Measurements from ENCODE around the gene SOS2.

SOS2 gene

DNA sequence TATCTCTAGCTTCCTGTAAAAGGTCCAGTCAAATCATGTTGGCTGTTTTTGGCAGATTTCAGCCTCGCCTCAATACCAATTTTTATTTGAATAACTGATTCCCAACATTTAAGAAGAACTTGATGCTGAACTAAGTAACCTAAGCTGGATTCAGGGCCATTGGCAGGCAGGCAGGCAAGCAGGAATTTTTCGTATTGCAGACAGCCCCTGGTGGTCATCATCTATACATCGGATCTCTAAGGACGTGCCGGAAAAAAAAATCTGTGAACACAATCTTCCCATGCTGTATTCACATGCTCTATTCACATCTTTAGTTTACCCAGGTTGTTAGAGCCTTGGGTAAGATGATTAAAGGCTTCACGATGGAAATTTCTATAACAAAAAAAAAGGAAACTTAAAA lies 122.0 kb downstream of the SOS2 start:
- Histone ChIP-seq H3K9me3 (ENCODE audit: severe bottlenecking) (no peaks in the 10 kb centered on the region), H3K4me3 (ENCODE audit: severe bottlenecking) (no peak overlapping the region), H3K27me3 (ENCODE audit: insufficient read depth, poor library complexity, severe bottlenecking) (no peaks in the 10 kb centered on the region), H3K27ac (ENCODE audit: poor library complexity, severe bottlenecking) (no peak overlapping the region), H3K36me3 (ENCODE audit: low read depth) (peaks cover 59% of the 10 kb centered on the region), H3K4me1 (ENCODE audit: insufficient read depth, poor library complexity, severe bottlenecking) (peaks cover 3% of the 10 kb centered on the region)
- DNase-seq (ENCODE audit: low spot score) (no peak), ATAC-seq (ENCODE audit: low read depth) (no peak)
- TF ChIP-seq, protein P1, sequence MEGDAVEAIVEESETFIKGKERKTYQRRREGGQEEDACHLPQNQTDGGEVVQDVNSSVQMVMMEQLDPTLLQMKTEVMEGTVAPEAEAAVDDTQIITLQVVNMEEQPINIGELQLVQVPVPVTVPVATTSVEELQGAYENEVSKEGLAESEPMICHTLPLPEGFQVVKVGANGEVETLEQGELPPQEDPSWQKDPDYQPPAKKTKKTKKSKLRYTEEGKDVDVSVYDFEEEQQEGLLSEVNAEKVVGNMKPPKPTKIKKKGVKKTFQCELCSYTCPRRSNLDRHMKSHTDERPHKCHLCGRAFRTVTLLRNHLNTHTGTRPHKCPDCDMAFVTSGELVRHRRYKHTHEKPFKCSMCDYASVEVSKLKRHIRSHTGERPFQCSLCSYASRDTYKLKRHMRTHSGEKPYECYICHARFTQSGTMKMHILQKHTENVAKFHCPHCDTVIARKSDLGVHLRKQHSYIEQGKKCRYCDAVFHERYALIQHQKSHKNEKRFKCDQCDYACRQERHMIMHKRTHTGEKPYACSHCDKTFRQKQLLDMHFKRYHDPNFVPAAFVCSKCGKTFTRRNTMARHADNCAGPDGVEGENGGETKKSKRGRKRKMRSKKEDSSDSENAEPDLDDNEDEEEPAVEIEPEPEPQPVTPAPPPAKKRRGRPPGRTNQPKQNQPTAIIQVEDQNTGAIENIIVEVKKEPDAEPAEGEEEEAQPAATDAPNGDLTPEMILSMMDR (IDR thresholded peaks at IDR 0.05; ENCODE audit: poor library complexity, severe bottlenecking) = peak; percentile 30

DNA sequence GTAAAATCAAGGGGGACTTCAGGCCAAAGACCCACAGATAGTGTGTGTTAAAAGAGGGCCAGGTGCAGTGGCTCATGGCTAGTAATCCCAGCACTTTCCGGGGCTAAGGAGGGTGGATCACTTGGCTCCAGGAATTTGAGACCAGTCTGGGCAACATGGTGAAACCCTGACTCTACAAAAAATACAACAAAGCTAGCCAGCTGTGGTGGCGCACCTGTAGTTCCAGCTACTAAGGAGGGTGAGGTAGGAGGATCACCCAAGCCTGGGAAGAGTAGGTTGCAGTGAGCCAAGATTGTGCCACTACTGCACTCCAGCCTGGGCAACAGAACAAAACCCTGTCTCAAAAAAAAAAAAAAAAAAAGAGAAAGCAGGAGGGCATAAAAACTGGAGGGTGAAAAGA lies 123.5 kb downstream of the SOS2 start:
- Histone ChIP-seq H3K4me3 (ENCODE audit: severe bottlenecking) (no peak overlapping the region), H3K36me3 (ENCODE audit: low read depth) (peaks cover 47% of the 10 kb centered on the region), H3K27me3 (ENCODE audit: insufficient read depth, poor library complexity, severe bottlenecking) (no peaks in the 10 kb centered on the region), H3K27ac (ENCODE audit: poor library complexity, severe bottlenecking) (no peak overlapping the region), H3K9me3 (ENCODE audit: severe bottlenecking) (no peaks in the 10 kb centered on the region), H3K4me1 (ENCODE audit: insufficient read depth, poor library complexity, severe bottlenecking) (peaks cover 3% of the 10 kb centered on the region)
- ATAC-seq (ENCODE audit: low read depth) (no peak), DNase-seq (ENCODE audit: low spot score) (no peak)
- TF ChIP-seq, protein P1 (IDR thresholded peaks at IDR 0.05; ENCODE audit: poor library complexity, severe bottlenecking) = no peak

DNA sequence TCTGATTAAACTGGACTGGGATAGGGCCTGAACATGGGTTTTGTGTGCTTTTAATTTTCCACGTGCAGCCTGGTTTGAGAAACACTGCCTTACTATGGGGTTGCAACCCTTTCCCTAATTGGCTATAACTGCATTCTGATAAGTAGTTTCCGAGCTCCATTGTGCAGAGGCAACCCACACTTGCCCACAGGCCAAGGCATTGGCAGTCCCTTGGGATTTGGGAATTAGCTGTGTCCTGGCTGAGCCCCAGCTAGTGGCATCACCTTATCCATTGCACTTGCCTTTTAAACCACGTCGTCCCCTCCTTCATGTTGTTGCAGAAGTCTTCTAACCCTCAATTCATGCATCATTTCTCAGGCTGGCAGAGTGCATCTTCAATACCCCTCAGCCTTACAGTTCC lies 125.2 kb downstream of the SOS2 start:
- Histone ChIP-seq H3K36me3 (ENCODE audit: low read depth) (peaks cover 31% of the 10 kb centered on the region), H3K4me3 (ENCODE audit: severe bottlenecking) (no peak overlapping the region), H3K4me1 (ENCODE audit: insufficient read depth, poor library complexity, severe bottlenecking) (peaks cover 3% of the 10 kb centered on the region), H3K27ac (ENCODE audit: poor library complexity, severe bottlenecking) (no peak overlapping the region), H3K9me3 (ENCODE audit: severe bottlenecking) (no peaks in the 10 kb centered on the region), H3K27me3 (ENCODE audit: insufficient read depth, poor library complexity, severe bottlenecking) (no peaks in the 10 kb centered on the region)
- TF ChIP-seq, protein P1 (IDR thresholded peaks at IDR 0.05; ENCODE audit: poor library complexity, severe bottlenecking) = no peak
- DNase-seq (ENCODE audit: low spot score) = no peak
- no peak; the same call in 2 of the 3 replicates for ATAC-seq (ENCODE audit: low read depth)

DNA sequence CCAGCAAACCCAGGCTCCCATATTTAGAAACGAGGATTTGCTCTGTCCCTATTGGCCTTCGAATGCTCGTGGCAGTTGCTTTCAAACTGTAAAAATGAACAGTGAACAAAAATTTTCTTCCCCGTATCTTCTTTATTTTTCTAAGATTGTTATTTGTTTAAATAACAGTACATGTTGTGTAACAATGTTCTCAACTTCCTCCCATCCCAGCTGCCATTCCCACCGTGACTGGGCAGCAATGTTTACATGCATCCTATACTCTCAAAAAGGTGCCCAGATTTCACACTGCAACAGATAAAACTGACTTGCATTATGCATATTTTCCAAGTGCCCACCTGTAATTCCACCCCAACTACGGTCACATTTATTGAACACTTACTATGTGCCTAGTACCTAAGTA lies 127.8 kb downstream of the SOS2 start:
- Histone ChIP-seq H3K4me1 (ENCODE audit: insufficient read depth, poor library complexity, severe bottlenecking) (peaks cover 9% of the 10 kb centered on the region), H3K36me3 (ENCODE audit: low read depth) (peaks cover 4% of the 10 kb centered on the region), H3K9me3 (ENCODE audit: severe bottlenecking) (no peaks in the 10 kb centered on the region), H3K27me3 (ENCODE audit: insufficient read depth, poor library complexity, severe bottlenecking) (no peaks in the 10 kb centered on the region), H3K4me3 (ENCODE audit: severe bottlenecking) (no peak overlapping the region), H3K27ac (ENCODE audit: poor library complexity, severe bottlenecking) (no peak overlapping the region)
- ATAC-seq (ENCODE audit: low read depth) (no peak), DNase-seq (ENCODE audit: low spot score) (no peak)
- TF ChIP-seq, protein P1 (IDR thresholded peaks at IDR 0.05; ENCODE audit: poor library complexity, severe bottlenecking) = no peak

DNA sequence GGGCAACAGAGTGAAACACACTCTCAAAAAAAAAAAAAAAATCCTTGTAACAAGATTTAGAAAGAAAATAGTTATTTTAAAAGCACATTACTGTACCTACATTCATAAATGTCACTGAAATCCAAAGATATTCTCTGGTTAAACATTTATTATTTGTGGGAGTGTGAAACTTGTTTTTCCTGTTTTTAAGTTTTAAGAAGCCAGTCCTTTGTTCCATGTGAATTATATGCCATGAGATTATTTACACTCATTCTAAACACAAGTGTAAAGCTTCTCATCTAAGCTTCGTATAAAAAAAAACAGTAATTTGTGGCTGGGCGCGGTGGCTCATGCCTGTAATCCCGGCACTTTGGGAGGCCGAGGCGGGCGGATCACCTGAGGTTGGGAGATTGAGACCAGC lies 130.0 kb downstream of the SOS2 start:
- DNase-seq (ENCODE audit: low spot score) (no peak), ATAC-seq (ENCODE audit: low read depth) (no peak)
- no peaks in the 10 kb centered on the region for H3K36me3 ChIP-seq (ENCODE audit: low read depth)
- TF ChIP-seq, protein P1 (IDR thresholded peaks at IDR 0.05; ENCODE audit: poor library complexity, severe bottlenecking) = no peak
- H3K9me3 ChIP-seq (ENCODE audit: severe bottlenecking) = no peaks in the 10 kb centered on the region
- no peak overlapping the region for H3K4me3 ChIP-seq (ENCODE audit: severe bottlenecking)
- no peaks in the 10 kb centered on the region for H3K27me3 ChIP-seq (ENCODE audit: insufficient read depth, poor library complexity, severe bottlenecking)
- no peak overlapping the region for H3K27ac ChIP-seq (ENCODE audit: poor library complexity, severe bottlenecking)
- peaks cover 9% of the 10 kb centered on the region for H3K4me1 ChIP-seq (ENCODE audit: insufficient read depth, poor library complexity, severe bottlenecking)
